Chondrocyte (in vitro differentiated cells): Measurements from ENCODE around the gene CNNM2. TPM values are rescaled to one million over a fixed set of nuclear protein-coding genes. Genes with fewer than 3 reads are reported as not detected.
"Not testable (repeated sequence)": the region's sequence is repeated elsewhere in the genome, so short reads cannot be mapped to it uniquely, and the experiment has no call there.

Experiments
- DNase-seq: peaks from one replicate; pipeline ENCODE4 v3.0.0; 2021; ENCODE audit warnings: mixed read lengths, low spot score
- H3K27ac Mint-ChIP-seq: one replicate; pipeline ENCODE4 v1.8.0; 2021; ENCODE audit warnings: mild to moderate bottlenecking, moderate library complexity, mixed read lengths; ENCODE audit not compliant: unreplicated experiment
- H3K27me3 Mint-ChIP-seq: 2 replicates; pipeline ENCODE4 v1.8.0; 2021; ENCODE audit warnings: low read depth, mixed read lengths
- H3K36me3 Mint-ChIP-seq: 2 replicates; pipeline ENCODE4 v1.8.0; 2021; ENCODE audit warnings: low read depth, mixed read lengths
- H3K4me1 Mint-ChIP-seq: 2 replicates; pipeline ENCODE4 v1.8.0; 2021; ENCODE audit warnings: low read depth, mild to moderate bottlenecking, mixed read lengths
- H3K4me3 Mint-ChIP-seq: one replicate; pipeline ENCODE4 v1.8.0; 2021; ENCODE audit warnings: mild to moderate bottlenecking, moderate library complexity, mixed read lengths; ENCODE audit not compliant: unreplicated experiment
- H3K9me3 Mint-ChIP-seq: 2 replicates; pipeline ENCODE4 v1.8.0; 2021; ENCODE audit warnings: low read depth, mixed read lengths
- total RNA-seq: library from RNA; stranded (reverse); gene quantifications from 3 replicates; pipeline ENCODE4 v1.2.1, GENCODE V29; 2021
- TF ChIP-seq, protein P1 (sequence below): fragments of 200-600 bp; sonication (generic); IDR thresholded peaks from 2 replicates; pipeline ENCODE4 v1.5.0; 2021; ENCODE audit warnings: antibody characterized with exemption, mild to moderate bottlenecking, moderate library complexity

CNNM2 gene
- total RNA-seq, 1 donor from 2014 or later, result 36.8 TPM

GRCh38 chr10:102996876-102997275 is 78.8 kb downstream of the CNNM2 start:
- no peaks in the 10 kb centered on the region for H3K9me3 Mint-ChIP-seq
- no peaks in the 10 kb centered on the region for H3K27me3 Mint-ChIP-seq
- peak overlapping the region; percentile 13 for H3K27ac Mint-ChIP-seq
- TF ChIP-seq, protein P1, sequence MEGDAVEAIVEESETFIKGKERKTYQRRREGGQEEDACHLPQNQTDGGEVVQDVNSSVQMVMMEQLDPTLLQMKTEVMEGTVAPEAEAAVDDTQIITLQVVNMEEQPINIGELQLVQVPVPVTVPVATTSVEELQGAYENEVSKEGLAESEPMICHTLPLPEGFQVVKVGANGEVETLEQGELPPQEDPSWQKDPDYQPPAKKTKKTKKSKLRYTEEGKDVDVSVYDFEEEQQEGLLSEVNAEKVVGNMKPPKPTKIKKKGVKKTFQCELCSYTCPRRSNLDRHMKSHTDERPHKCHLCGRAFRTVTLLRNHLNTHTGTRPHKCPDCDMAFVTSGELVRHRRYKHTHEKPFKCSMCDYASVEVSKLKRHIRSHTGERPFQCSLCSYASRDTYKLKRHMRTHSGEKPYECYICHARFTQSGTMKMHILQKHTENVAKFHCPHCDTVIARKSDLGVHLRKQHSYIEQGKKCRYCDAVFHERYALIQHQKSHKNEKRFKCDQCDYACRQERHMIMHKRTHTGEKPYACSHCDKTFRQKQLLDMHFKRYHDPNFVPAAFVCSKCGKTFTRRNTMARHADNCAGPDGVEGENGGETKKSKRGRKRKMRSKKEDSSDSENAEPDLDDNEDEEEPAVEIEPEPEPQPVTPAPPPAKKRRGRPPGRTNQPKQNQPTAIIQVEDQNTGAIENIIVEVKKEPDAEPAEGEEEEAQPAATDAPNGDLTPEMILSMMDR, result no peak
- H3K4me1 Mint-ChIP-seq, result peaks cover 16% of the 10 kb centered on the region
- no peak for DNase-seq
- no peaks in the 10 kb centered on the region for H3K36me3 Mint-ChIP-seq
- H3K4me3 Mint-ChIP-seq, result no peak overlapping the region

GRCh38 chr10:102997998-102998397 is 79.9 kb downstream of the CNNM2 start:
- Mint-ChIP-seq H3K27ac (peak overlapping the region; percentile 15), H3K4me3 (no peak overlapping the region), H3K36me3 (no peaks in the 10 kb centered on the region), H3K27me3 (no peaks in the 10 kb centered on the region), H3K4me1 (peaks cover 16% of the 10 kb centered on the region), H3K9me3 (no peaks in the 10 kb centered on the region)
- no peak for DNase-seq
- TF ChIP-seq, protein P1, result no peak

- H3K27me3 Mint-ChIP-seq, result no peaks in the 10 kb centered on the region
- H3K4me1 Mint-ChIP-seq, result peaks cover 16% of the 10 kb centered on the region
- no peaks in the 10 kb centered on the region for H3K36me3 Mint-ChIP-seq
- no peak overlapping the region for H3K4me3 Mint-ChIP-seq
- no peak for DNase-seq
- peak overlapping the region; percentile 51 for H3K27ac Mint-ChIP-seq
- no peaks in the 10 kb centered on the region for H3K9me3 Mint-ChIP-seq
- TF ChIP-seq, protein P1, result no peak
Measured at GRCh38 chr10:102998399-102998907, 80.4 kb downstream of the CNNM2 start.

- not testable (repeated sequence) for H3K27me3 Mint-ChIP-seq, H3K36me3 Mint-ChIP-seq, H3K27ac Mint-ChIP-seq, H3K9me3 Mint-ChIP-seq, H3K4me3 Mint-ChIP-seq, DNase-seq
- peaks cover 16% of the 10 kb centered on the region for H3K4me1 Mint-ChIP-seq
Measured at GRCh38 chr10:103000050-103000449, 82.0 kb downstream of the CNNM2 start.

- Mint-ChIP-seq H3K4me3 (no peak overlapping the region), H3K27me3 (no peaks in the 10 kb centered on the region), H3K36me3 (peaks cover 3% of the 10 kb centered on the region)
Measured at GRCh38 chr10:103007017-103007416, 88.9 kb downstream of the CNNM2 start.

GRCh38 chr10:103013416-103013815 is 95.3 kb downstream of the CNNM2 start:
- Mint-ChIP-seq H3K27me3 (no peaks in the 10 kb centered on the region), H3K4me3 (no peak overlapping the region), H3K27ac (no peak overlapping the region), H3K4me1 (peaks cover 13% of the 10 kb centered on the region), H3K9me3 (no peaks in the 10 kb centered on the region), H3K36me3 (no peaks in the 10 kb centered on the region)
- DNase-seq, result no peak
- TF ChIP-seq, protein P1, result no peak

More at GRCh38 chr10:103007017-103007416, 88.9 kb downstream of the CNNM2 start:
- Mint-ChIP-seq H3K9me3 (peaks cover 3% of the 10 kb centered on the region), H3K27ac (no peak overlapping the region), H3K4me1 (peaks cover 3% of the 10 kb centered on the region)
- TF ChIP-seq, protein P1, result no peak
- no peak for DNase-seq
